ENCODE data around the gene PDSS2. TPM values are rescaled to one million over a fixed set of nuclear protein-coding genes. Genes with fewer than 3 reads are reported as not detected.

The PDSS2 gene
- total and polyA plus RNA-seq, 9 of the 15 experiments (the other 6 are each of a cell fraction or from before 2014, with no cell fraction given): 5.8 to 21.1 (median 12.0) TPM

DNA sequence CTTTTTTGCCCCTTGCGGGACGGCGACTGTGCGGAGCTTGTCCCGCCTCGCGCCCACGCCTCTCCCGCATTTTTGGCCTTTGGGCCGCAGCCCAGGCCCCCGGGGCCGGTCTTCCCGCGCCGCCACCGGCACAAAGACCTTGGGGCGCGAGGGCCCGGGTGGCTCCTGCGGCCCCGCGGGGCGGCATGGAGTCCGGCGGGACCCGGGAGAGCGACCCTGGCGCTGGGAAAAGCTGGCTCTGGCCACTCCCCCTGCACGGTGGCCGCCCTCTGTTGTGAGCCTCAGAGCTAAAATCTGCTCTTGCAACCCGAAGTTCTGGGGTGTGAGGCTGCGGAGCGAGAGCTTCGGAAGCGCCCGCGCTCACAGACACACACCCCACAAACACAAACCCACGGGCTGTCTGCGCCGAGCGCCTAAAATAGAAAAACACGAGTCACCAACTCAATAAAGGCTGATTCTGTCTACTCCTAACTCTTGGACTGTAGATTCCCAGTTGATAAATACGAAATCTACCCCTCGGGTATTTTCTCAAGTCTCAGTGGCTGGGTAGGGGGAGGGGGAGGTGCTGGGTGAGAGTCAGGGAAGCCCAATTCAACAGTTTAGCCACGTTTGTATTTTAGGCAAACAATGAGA lies 343.6 kb downstream of the PDSS2 start (continued):
- TF ChIP-seq, protein P1, sequence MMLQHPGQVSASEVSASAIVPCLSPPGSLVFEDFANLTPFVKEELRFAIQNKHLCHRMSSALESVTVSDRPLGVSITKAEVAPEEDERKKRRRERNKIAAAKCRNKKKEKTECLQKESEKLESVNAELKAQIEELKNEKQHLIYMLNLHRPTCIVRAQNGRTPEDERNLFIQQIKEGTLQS (IDR thresholded peaks at IDR 0.05): no peak
- TF ChIP-seq, protein P1 (CRISPR knock-in tag; conservative IDR thresholded peaks at IDR 0.05): peak; percentile 33; the same call in 1 of the 2 replicates
- TF ChIP-seq ZNF695 (CRISPR knock-in tag; IDR thresholded peaks at IDR 0.05) (no peak), MAZ (CRISPR knock-in tag; conservative IDR thresholded peaks at IDR 0.05 in 1 of 2, IDR thresholded peaks at IDR 0.05 in 1 of 2) (0 out of 4 replicates have a peak, but pooled peaks of 1 of the 2 experiments have one; percentile 12), HMGN3 (IDR thresholded peaks at IDR 0.05; ENCODE audit: borderline replicate concordance, extremely low read depth, insufficient read length, low read depth, low read length) (peak; percentile 26), BRD9 (IDR thresholded peaks at IDR 0.05; ENCODE audit: low read depth, partially characterized antibody) (no peak), GABPB2 (CRISPR knock-in tag; conservative IDR thresholded peaks at IDR 0.05) (no peak), KDM1A (IDR thresholded peaks at IDR 0.05) (peak in 1 of 2 experiments; percentile 63; a peak in 2 of 4 replicates), POLR2G (IDR thresholded peaks at IDR 0.05; ENCODE audit: low read depth, low read length) (peak; percentile 92), OTX1 (CRISPR knock-in tag; IDR thresholded peaks at IDR 0.05) (no peak), ZNF121 (CRISPR knock-in tag; conservative IDR thresholded peaks at IDR 0.05) (peak; percentile 30; the same call in 1 of the 2 replicates)
- TF ChIP-seq, protein P2, sequence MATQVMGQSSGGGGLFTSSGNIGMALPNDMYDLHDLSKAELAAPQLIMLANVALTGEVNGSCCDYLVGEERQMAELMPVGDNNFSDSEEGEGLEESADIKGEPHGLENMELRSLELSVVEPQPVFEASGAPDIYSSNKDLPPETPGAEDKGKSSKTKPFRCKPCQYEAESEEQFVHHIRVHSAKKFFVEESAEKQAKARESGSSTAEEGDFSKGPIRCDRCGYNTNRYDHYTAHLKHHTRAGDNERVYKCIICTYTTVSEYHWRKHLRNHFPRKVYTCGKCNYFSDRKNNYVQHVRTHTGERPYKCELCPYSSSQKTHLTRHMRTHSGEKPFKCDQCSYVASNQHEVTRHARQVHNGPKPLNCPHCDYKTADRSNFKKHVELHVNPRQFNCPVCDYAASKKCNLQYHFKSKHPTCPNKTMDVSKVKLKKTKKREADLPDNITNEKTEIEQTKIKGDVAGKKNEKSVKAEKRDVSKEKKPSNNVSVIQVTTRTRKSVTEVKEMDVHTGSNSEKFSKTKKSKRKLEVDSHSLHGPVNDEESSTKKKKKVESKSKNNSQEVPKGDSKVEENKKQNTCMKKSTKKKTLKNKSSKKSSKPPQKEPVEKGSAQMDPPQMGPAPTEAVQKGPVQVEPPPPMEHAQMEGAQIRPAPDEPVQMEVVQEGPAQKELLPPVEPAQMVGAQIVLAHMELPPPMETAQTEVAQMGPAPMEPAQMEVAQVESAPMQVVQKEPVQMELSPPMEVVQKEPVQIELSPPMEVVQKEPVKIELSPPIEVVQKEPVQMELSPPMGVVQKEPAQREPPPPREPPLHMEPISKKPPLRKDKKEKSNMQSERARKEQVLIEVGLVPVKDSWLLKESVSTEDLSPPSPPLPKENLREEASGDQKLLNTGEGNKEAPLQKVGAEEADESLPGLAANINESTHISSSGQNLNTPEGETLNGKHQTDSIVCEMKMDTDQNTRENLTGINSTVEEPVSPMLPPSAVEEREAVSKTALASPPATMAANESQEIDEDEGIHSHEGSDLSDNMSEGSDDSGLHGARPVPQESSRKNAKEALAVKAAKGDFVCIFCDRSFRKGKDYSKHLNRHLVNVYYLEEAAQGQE (IDR thresholded peaks at IDR 0.05; ENCODE audit: borderline replicate concordance): peak; percentile 18; the same call in 1 of the 2 replicates
- TF ChIP-seq, protein P2 (CRISPR knock-in tag; IDR thresholded peaks at IDR 0.05; ENCODE audit: low read depth): 0 out of 2 replicates have a peak, but pooled peaks have one; percentile 71
- TF ChIP-seq, protein P3, sequence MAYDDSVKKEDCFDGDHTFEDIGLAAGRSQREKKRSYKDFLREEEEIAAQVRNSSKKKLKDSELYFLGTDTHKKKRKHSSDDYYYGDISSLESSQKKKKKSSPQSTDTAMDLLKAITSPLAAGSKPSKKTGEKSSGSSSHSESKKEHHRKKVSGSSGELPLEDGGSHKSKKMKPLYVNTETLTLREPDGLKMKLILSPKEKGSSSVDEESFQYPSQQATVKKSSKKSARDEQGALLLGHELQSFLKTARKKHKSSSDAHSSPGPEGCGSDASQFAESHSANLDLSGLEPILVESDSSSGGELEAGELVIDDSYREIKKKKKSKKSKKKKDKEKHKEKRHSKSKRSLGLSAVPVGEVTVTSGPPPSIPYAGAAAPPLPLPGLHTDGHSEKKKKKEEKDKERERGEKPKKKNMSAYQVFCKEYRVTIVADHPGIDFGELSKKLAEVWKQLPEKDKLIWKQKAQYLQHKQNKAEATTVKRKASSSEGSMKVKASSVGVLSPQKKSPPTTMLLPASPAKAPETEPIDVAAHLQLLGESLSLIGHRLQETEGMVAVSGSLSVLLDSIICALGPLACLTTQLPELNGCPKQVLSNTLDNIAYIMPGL (CRISPR knock-in tag; IDR thresholded peaks at IDR 0.05): peak; percentile 52; the same call in 1 of the 2 replicates
- TF ChIP-seq, protein P4, sequence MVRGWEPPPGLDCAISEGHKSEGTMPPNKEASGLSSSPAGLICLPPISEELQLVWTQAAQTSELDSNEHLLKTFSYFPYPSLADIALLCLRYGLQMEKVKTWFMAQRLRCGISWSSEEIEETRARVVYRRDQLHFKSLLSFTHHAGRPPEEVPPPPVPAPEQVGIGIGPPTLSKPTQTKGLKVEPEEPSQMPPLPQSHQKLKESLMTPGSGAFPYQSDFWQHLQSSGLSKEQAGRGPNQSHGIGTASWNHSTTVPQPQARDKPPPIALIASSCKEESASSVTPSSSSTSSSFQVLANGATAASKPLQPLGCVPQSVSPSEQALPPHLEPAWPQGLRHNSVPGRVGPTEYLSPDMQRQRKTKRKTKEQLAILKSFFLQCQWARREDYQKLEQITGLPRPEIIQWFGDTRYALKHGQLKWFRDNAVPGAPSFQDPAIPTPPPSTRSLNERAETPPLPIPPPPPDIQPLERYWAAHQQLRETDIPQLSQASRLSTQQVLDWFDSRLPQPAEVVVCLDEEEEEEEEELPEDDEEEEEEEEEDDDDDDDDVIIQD (CRISPR knock-in tag; IDR thresholded peaks at IDR 0.05): no peak
